Ovary (tissue), 3 donors: ENCODE measurements around the gene ATL3.

Source experiments
- POLR2A ChIP-seq: fragments of 450-650 bp; IDR thresholded peaks from one replicate; pipeline ENCODE4 v1.6.1; 2017; ENCODE audit warnings: antibody characterized with exemption, mild to moderate bottlenecking, moderate library complexity
- TF ChIP-seq, protein P1 (sequence below), 3 donors: fragments of 450-650 bp in 2 of 3; fragments of 200-600 bp in 1 of 3; IDR thresholded peaks; one replicate each; pipeline versions ENCODE4 v1.5.1 to v1.8.0; 2016 to 2022; ENCODE audit warnings: antibody characterized with exemption in 3 of 3, mild to moderate bottlenecking in 1 of 3
- donor health status: DM: no; HTN: no; CAD: no.

DNA sequence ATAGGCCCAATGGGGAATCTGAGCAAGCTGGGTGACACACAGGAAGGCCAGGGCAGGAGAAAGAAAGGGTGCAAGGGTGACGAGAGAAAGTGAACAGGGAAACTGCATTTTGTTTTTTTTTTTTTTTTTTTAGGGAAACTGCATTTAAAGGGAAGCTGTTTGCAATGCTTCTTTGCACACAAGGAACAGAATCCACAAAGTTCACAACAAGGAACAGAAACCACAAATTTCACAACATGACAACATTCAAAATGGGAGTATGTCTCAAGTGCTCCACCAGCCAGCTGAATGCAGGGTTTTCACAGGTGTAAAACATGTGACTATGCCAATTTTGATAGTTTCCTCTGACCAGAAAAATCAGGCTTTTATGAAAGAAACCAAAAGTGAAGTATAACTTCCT is 50.1 kb downstream of the ATL3 start:
- TF ChIP-seq, protein P1, sequence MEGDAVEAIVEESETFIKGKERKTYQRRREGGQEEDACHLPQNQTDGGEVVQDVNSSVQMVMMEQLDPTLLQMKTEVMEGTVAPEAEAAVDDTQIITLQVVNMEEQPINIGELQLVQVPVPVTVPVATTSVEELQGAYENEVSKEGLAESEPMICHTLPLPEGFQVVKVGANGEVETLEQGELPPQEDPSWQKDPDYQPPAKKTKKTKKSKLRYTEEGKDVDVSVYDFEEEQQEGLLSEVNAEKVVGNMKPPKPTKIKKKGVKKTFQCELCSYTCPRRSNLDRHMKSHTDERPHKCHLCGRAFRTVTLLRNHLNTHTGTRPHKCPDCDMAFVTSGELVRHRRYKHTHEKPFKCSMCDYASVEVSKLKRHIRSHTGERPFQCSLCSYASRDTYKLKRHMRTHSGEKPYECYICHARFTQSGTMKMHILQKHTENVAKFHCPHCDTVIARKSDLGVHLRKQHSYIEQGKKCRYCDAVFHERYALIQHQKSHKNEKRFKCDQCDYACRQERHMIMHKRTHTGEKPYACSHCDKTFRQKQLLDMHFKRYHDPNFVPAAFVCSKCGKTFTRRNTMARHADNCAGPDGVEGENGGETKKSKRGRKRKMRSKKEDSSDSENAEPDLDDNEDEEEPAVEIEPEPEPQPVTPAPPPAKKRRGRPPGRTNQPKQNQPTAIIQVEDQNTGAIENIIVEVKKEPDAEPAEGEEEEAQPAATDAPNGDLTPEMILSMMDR (IDR thresholded peaks at IDR 0.05): no peak
- TF ChIP-seq POLR2A: no peak
